BLaER1 (cell line): ENCODE measurements around the gene APOL4.
"Not testable (repeated sequence)": the region's sequence is repeated elsewhere in the genome, so short reads cannot be mapped to it uniquely, and the experiment has no call there.

Experiments used
- H3K27ac ChIP-seq: shearing (Covaris generic); formaldehyde crosslinking; 2 replicates; pipeline ENCODE4 v1.8.1; 2022
- H3K27me3 ChIP-seq: shearing (Covaris generic); formaldehyde crosslinking; 2 replicates; pipeline ENCODE4 v1.8.1; 2022
- H3K36me3 ChIP-seq: shearing (Covaris generic); formaldehyde crosslinking; 2 replicates; pipeline ENCODE4 v1.8.1; 2022
- H3K4me1 ChIP-seq: shearing (Covaris generic); formaldehyde crosslinking; 2 replicates; pipeline ENCODE4 v1.8.1; 2022
- H3K4me2 ChIP-seq: shearing (Covaris generic); formaldehyde crosslinking; 2 replicates; pipeline ENCODE4 v1.8.1; 2022
- H3K4me3 ChIP-seq: shearing (Covaris generic); formaldehyde crosslinking; 2 replicates; pipeline ENCODE4 v1.8.1; 2022
- H3K9ac ChIP-seq: shearing (Covaris generic); formaldehyde crosslinking; 2 replicates; pipeline ENCODE4 v1.8.1; 2022
- H3K9me3 ChIP-seq: shearing (Covaris generic); formaldehyde crosslinking; 2 replicates; pipeline ENCODE4 v1.8.1; 2022
- H4K20me1 ChIP-seq: shearing (Covaris generic); formaldehyde crosslinking; 2 replicates; pipeline ENCODE4 v1.8.1; 2022
- Cebpa-rat ChIP-seq: shearing (Covaris generic); IDR thresholded peaks from 2 replicates; pipeline ENCODE4 v1.8.1; 2022

APOL4 gene

GRCh38 chr22:36197065-36197440, 4.6 kb downstream of the APOL4 start:
- peaks cover 60% of the 10 kb centered on the region for H3K4me1 ChIP-seq
- H3K27me3 ChIP-seq, result no peaks in the 10 kb centered on the region
- H3K9me3 ChIP-seq, result no peaks in the 10 kb centered on the region
- peak overlapping the region; percentile 51; the same call in 1 of the 2 replicates for H3K27ac ChIP-seq
- TF ChIP-seq Cebpa-rat, result no peak
- peak overlapping the region; percentile 87 for H3K4me2 ChIP-seq
- H3K4me3 ChIP-seq, result no peak overlapping the region
- no peaks in the 10 kb centered on the region for H3K36me3 ChIP-seq
- no peak overlapping the region for H3K9ac ChIP-seq
- H4K20me1 ChIP-seq, result no peaks in the 10 kb centered on the region

DNA sequence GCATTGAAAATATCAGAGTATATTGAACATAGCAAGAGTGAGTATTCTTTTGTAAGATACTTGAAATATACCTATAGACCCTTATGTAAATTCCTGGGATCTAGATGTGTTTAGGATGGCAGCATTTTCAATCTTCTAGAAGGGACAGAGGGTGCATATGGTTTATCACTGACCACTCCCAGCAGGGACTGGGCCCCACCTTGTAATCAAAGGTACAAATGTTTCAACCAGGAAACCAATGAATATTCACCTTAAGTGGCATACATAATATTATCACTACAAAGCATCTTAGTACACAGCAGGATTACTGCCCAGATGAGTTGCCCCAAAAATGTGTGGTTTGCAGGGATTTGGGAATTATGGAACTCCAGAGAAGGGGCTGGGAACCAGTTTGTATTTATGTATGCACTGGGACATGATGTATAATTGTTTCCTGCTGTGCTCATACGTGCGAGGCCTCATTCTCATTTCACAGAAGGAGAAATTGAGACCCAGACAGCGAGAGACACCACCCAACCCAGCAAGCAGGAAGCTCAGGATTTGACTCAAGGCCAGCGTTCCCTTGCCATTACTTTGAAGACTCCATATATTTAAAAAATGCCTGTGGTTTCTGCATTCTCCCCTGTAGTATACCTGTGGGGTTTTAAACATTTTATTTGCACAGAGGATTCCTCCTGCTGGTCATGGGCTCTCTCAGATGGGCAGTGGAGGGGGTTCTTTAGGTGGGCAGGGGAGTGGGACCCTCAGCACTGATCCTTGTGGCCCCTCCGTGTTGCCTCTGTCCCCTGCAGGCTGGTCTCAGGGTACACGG, 5.2 kb downstream of the APOL4 start:
- peak overlapping the region; percentile 87 for H3K4me2 ChIP-seq
- no peak for TF ChIP-seq Cebpa-rat
- H3K4me3 ChIP-seq, result no peak overlapping the region
- peaks cover 54% of the 10 kb centered on the region for H3K4me1 ChIP-seq
- no peaks in the 10 kb centered on the region for H3K36me3 ChIP-seq
- peak overlapping the region; percentile 51; the same call in 1 of the 2 replicates for H3K27ac ChIP-seq
- no peaks in the 10 kb centered on the region for H4K20me1 ChIP-seq
- no peaks in the 10 kb centered on the region for H3K9me3 ChIP-seq
- H3K9ac ChIP-seq, result no peak overlapping the region
- no peaks in the 10 kb centered on the region for H3K27me3 ChIP-seq

DNA sequence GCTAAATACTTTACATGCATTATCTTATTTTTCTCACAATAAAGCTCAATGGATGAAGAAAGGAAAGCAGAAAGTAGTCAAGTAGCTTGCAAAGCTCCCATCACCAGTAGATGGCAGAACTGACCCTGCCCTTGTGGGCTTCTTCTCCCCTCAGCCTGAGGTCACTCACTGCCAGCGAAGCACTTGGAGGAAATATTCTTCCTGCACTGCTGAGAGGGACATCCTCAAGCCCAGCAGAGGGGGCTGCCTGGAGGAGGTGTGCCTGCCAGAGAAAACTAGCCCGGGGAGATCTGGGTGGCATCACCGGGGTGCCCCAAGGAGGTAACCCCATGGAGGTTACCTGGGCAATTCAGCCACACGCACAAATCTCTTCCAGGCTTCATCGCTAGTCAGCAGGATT, 6.6 kb downstream of the APOL4 start:
- no peak overlapping the region for H3K9ac ChIP-seq
- H3K4me3 ChIP-seq, result no peak overlapping the region
- H3K36me3 ChIP-seq, result no peaks in the 10 kb centered on the region
- H3K4me2 ChIP-seq, result no peak overlapping the region
- H3K27me3 ChIP-seq, result no peaks in the 10 kb centered on the region
- no peaks in the 10 kb centered on the region for H4K20me1 ChIP-seq
- H3K9me3 ChIP-seq, result no peaks in the 10 kb centered on the region
- H3K27ac ChIP-seq, result no peak overlapping the region
- TF ChIP-seq Cebpa-rat, result no peak
- peaks cover 50% of the 10 kb centered on the region for H3K4me1 ChIP-seq

DNA sequence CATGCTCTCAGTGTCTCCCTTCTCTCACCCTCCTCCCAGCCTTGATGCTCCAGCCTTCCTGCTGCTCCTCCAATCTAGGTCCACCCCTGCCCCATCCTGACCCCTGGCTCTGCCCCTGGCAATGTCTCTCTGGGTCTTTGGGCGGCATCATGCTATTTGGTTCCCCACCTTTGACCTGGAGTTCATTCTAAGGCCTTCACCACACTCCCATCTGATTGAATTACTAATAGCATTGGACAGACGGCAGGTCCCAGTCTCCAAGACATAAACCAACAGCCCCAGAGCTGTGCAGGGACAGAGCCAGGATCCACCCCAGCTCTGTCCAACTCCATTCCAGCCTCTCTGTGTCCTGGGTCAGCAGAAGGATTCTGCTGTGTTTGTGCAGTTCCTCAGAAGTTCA, 7.2 kb downstream of the APOL4 start:
- Histone ChIP-seq H3K4me3 (no peak overlapping the region), H3K4me1 (peaks cover 44% of the 10 kb centered on the region), H4K20me1 (no peaks in the 10 kb centered on the region), H3K27ac (no peak overlapping the region), H3K4me2 (no peak overlapping the region), H3K36me3 (no peaks in the 10 kb centered on the region), H3K9me3 (no peaks in the 10 kb centered on the region), H3K27me3 (no peaks in the 10 kb centered on the region), H3K9ac (no peak overlapping the region)
- TF ChIP-seq Cebpa-rat, result no peak

- Histone ChIP-seq H3K4me2 (no peak overlapping the region), H3K27me3 (no peaks in the 10 kb centered on the region), H3K9ac (no peak overlapping the region), H3K4me1 (peaks cover 36% of the 10 kb centered on the region), H3K4me3 (no peak overlapping the region), H3K9me3 (no peaks in the 10 kb centered on the region), H3K36me3 (no peaks in the 10 kb centered on the region), H3K27ac (no peak overlapping the region), H4K20me1 (no peaks in the 10 kb centered on the region)
- TF ChIP-seq Cebpa-rat, result no peak
These were observed 8.0 kb downstream of the APOL4 start for GRCh38 chr22:36193577-36193976.

DNA sequence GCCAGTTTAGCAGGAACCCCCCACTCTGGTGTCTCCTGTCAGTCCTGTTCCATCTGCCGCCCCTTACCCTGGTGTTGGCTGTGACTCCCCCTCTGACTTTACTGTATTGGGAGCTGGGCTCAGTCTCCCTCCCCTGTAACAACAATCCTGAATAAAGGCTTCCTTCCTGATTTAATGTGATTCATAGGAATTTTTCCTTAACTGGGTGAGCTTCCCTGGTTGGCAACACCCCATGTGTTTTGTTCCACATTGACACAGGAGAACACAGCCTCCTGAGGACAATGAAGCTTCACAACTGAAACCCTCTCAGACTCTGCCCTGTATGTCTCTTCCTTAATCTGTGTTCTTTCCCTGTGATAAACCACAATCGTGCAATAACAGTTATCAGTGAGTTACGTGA, 8.4 kb downstream of the APOL4 start:
- H3K4me1 ChIP-seq, result peaks cover 32% of the 10 kb centered on the region
- H3K36me3 ChIP-seq, result no peaks in the 10 kb centered on the region
- H4K20me1 ChIP-seq, result no peaks in the 10 kb centered on the region
- H3K4me3 ChIP-seq, result no peak overlapping the region
- H3K27me3 ChIP-seq, result no peaks in the 10 kb centered on the region
- no peak overlapping the region for H3K27ac ChIP-seq
- H3K4me2 ChIP-seq, result no peak overlapping the region
- no peak for TF ChIP-seq Cebpa-rat
- H3K9ac ChIP-seq, result no peak overlapping the region
- no peaks in the 10 kb centered on the region for H3K9me3 ChIP-seq

DNA sequence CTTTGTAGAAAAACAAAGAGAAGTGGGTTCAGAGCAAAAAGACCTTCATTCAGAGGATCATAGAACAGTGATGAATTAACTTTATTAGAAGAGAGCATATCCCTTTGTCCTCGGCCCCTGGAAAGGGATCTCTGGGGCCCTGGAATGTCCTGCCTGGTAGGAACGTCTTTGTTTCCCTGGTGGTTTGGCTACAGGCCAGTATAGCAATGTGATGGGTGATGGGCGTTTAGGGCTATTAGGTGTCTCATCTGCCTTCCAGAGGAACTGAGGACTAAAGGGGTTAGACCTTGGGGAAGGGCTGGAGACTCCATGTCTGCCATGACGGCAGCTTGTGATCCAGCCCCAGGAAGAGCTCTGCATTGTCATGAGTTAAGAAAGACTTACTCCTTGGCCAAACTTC, 9.1 kb downstream of the APOL4 start:
- no peak for TF ChIP-seq Cebpa-rat
- no peaks in the 10 kb centered on the region for H3K9me3 ChIP-seq
- H3K4me3 ChIP-seq, result no peak overlapping the region
- no peak overlapping the region for H3K27ac ChIP-seq
- no peak overlapping the region for H3K4me2 ChIP-seq
- no peaks in the 10 kb centered on the region for H3K27me3 ChIP-seq
- peaks cover 26% of the 10 kb centered on the region for H3K4me1 ChIP-seq
- H3K36me3 ChIP-seq, result no peaks in the 10 kb centered on the region
- no peak overlapping the region for H3K9ac ChIP-seq
- no peaks in the 10 kb centered on the region for H4K20me1 ChIP-seq

- no peaks in the 10 kb centered on the region for H4K20me1 ChIP-seq
- no peaks in the 10 kb centered on the region for H3K9me3 ChIP-seq
- TF ChIP-seq Cebpa-rat, result no peak
- H3K36me3 ChIP-seq, result no peaks in the 10 kb centered on the region
- H3K27ac ChIP-seq, result no peak overlapping the region
- no peak overlapping the region for H3K9ac ChIP-seq
- H3K4me2 ChIP-seq, result no peak overlapping the region
- H3K27me3 ChIP-seq, result no peaks in the 10 kb centered on the region
- no peak overlapping the region for H3K4me3 ChIP-seq
- H3K4me1 ChIP-seq, result peaks cover 13% of the 10 kb centered on the region
These were observed 10.3 kb downstream of the APOL4 start for GRCh38 chr22:36191106-36191836.

DNA sequence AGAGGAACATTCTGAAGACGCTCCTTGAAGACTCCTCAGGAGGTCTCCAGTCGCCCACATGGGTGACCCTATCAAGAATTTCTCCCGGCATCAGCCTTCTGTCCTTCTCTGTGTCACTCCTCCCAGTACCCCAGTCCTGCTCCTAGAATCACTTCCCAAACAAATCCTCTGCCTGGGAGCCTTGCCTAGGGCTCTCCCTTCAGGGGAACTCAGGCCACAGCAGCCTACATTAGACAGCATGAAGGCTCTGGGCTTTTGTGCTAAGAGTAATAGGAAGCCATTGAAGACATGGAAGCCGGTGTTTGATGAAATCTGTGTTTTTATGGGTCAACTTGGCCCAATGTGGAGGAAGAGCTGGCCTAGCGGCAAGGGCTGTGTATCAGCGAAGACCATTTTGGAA, 13.7 kb downstream of the APOL4 start:
- not testable (repeated sequence) for H3K36me3 ChIP-seq, H3K9me3 ChIP-seq, H3K9ac ChIP-seq, H3K27me3 ChIP-seq, H3K4me3 ChIP-seq, H3K4me1 ChIP-seq, H3K27ac ChIP-seq, H4K20me1 ChIP-seq, H3K4me2 ChIP-seq

DNA sequence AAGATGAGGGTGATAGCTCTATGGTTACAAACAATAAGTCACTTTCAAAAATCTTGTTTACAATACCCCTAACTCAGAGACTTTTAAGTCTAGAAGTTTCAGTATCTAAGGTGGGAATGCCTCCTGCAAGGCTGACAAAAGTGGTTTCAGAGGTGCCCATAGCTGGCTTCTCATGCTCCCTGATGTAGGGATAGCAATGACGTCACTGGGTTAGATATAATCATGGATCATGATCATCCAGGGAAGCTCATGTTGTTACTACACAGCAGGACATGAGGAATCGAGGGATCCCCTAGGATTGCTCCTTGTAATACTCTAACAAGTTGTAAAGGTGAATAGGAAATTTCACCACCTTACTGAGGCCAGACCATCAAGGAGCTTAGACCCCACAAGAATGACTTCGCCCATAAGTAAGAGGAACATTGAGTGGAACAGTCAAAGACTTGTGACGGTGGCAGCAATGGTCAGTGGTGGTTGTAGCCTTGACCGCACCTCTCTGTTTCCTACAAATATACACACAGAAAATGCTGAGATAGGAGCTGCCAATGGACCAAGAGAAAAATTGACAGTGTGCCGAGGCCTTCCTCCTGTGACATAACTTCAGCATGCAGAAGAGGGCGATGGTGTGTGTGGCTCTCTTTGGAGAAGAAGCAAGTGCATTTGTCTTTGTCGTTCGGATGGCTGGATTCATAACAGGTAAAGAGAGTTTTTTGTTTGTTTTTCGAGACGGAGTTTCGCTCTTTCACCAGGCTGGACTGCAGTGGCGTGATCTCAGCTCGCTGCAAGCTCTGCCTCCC, 15.6 kb downstream of the APOL4 start:
- Histone ChIP-seq H4K20me1 (no peaks in the 10 kb centered on the region), H3K27me3 (no peaks in the 10 kb centered on the region), H3K9me3 (no peaks in the 10 kb centered on the region), H3K4me3 (no peak overlapping the region), H3K9ac (no peak overlapping the region), H3K27ac (no peak overlapping the region), H3K36me3 (no peaks in the 10 kb centered on the region), H3K4me2 (no peak overlapping the region), H3K4me1 (peaks cover 7% of the 10 kb centered on the region; the same call in 1 of the 2 replicates)
- TF ChIP-seq Cebpa-rat, result no peak
